GM23248 (cell line): Measurements from ENCODE around the gene IGF2BP1.

Experiments used
- EZH2 ChIP-seq: fragments of 200-600 bp; sonication (generic); IDR thresholded peaks from 2 replicates; pipeline ENCODE4 v1.6.1; 2018; ENCODE audit warnings: antibody characterized with exemption, mild to moderate bottlenecking; ENCODE audit not compliant: insufficient read depth, poor library complexity, severe bottlenecking
- EZH2phosphoT487 ChIP-seq: fragments of 200-600 bp; sonication (generic); IDR thresholded peaks from 2 replicates; pipeline ENCODE4 v1.6.1; 2018; ENCODE audit warnings: antibody characterized with exemption, moderate library complexity, mild to moderate bottlenecking, low read depth; ENCODE audit not compliant: insufficient read depth

GRCh38 chr17:49063652-49064051, 66.5 kb downstream of the IGF2BP1 start:
- TF ChIP-seq EZH2 (no peak), EZH2phosphoT487 (no peak)
